Panc1 (cell line): ENCODE results near the gene PFKFB3.

Experiments
- SIN3A ChIP-seq: IDR thresholded peaks from 2 replicates; pipeline ENCODE4 v1.6.1; 2012; ENCODE audit warnings: low read depth, mild to moderate bottlenecking, low read length, moderate library complexity, borderline replicate concordance; ENCODE audit not compliant: insufficient read depth
- TF ChIP-seq, protein P1 (sequence below): fragments of 450-650 bp; IDR thresholded peaks from 2 replicates; pipeline ENCODE4 v1.5.1; 2017; ENCODE audit warnings: mild to moderate bottlenecking

DNA sequence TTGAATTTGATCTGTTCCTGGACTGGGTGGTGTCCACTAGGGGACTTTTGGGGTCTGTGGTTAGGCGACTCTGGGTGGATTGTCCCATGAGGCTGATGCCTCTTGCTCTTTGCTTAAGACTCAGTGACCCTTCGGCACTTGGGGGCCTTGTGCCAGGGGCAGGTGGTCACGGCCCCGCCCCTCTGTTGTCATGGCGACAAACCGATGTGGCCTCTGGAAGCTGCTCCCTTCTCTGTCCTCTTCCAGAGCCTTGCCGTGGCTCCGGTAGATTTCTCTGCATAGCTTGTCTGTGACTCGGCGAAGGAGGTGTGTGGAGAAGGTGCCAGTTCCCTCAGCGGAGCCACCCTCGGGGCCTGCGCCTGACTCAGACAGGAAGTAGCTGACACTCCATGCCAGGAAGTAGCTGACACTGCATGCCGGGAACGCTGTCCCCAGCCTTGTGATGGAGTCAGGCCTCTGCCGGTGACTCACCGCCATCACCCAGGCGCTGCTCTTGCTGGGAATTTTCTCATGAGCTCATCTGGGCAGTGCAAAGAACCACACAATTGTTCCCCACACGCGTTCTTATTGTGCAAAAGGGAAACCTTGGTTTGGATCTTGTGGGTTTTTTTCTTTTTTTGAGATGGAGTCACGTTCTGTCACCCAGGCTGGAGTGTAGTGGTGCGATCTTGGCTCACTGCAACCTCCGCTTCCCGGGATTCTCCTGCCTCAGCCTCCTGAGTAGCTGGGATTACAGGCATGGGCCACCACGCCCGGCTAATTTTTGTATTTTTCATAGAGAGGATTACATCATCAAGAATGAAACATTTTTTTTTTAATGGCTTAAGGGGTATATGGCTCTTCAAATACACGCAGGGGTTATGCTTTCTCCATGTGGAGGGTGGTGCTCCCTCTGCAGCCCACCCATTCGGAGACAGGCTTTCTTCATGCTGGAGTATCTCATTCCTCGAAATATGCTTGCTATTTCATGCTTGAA, 72.6 kb downstream of the PFKFB3 start:
- TF ChIP-seq, protein P1, sequence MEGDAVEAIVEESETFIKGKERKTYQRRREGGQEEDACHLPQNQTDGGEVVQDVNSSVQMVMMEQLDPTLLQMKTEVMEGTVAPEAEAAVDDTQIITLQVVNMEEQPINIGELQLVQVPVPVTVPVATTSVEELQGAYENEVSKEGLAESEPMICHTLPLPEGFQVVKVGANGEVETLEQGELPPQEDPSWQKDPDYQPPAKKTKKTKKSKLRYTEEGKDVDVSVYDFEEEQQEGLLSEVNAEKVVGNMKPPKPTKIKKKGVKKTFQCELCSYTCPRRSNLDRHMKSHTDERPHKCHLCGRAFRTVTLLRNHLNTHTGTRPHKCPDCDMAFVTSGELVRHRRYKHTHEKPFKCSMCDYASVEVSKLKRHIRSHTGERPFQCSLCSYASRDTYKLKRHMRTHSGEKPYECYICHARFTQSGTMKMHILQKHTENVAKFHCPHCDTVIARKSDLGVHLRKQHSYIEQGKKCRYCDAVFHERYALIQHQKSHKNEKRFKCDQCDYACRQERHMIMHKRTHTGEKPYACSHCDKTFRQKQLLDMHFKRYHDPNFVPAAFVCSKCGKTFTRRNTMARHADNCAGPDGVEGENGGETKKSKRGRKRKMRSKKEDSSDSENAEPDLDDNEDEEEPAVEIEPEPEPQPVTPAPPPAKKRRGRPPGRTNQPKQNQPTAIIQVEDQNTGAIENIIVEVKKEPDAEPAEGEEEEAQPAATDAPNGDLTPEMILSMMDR, result no peak
- no peak for TF ChIP-seq SIN3A
